Suprapubic skin (tissue), 4 donors: Measurements from ENCODE around the gene GRIA4. TPM values are rescaled to one million over a fixed set of nuclear protein-coding genes. Genes with fewer than 3 reads are reported as not detected.

Experiments
- DNase-seq, 2 donors: peaks; one replicate each; pipeline ENCODE4 v3.0.0-alpha.2; 2019; ENCODE audit warnings: low spot score in 2 of 2
- H3K27ac ChIP-seq: fragments of 200-600 bp; sonication (generic); one replicate; pipeline ENCODE4 v1.5.1; 2019
- H3K27me3 ChIP-seq: fragments of 200-600 bp; sonication (generic); one replicate; pipeline ENCODE4 v1.5.1; 2019
- H3K36me3 ChIP-seq: fragments of 200-600 bp; sonication (generic); one replicate; pipeline ENCODE4 v1.5.1; 2019
- H3K4me1 ChIP-seq: fragments of 200-600 bp; sonication (generic); one replicate; pipeline ENCODE4 v1.5.1; 2019
- H3K4me3 ChIP-seq: fragments of 200-600 bp; sonication (generic); one replicate; pipeline ENCODE4 v1.5.1; 2019; ENCODE audit warnings: mild to moderate bottlenecking
- H3K9me3 ChIP-seq: fragments of 200-600 bp; sonication (generic); one replicate; pipeline ENCODE4 v1.5.1; 2019
- CTCF ChIP-seq, 2 donors: fragments of 200-600 bp in 1 of 2; fragments of 450-650 bp in 1 of 2; sonication (generic) in 1 of 2; IDR thresholded peaks; one replicate each; pipeline ENCODE4 v1.5.1; 2016 to 2019; ENCODE audit warnings: antibody characterized with exemption in 2 of 2, mild to moderate bottlenecking in 1 of 2, moderate library complexity in 1 of 2
- EP300 ChIP-seq: sonication (generic); formaldehyde crosslinking; IDR thresholded peaks from one replicate; pipeline ENCODE4 v1.6.1; 2017; ENCODE audit warnings: antibody characterized with exemption
- POLR2A ChIP-seq, 2 donors: fragments of 450-650 bp; IDR thresholded peaks; one replicate each; pipeline ENCODE4 v1.6.1; 2017; ENCODE audit warnings: antibody characterized with exemption in 2 of 2, mild to moderate bottlenecking in 2 of 2, moderate library complexity in 2 of 2
- POLR2AphosphoS5 ChIP-seq, 3 donors: sonication (generic); formaldehyde crosslinking; IDR thresholded peaks; one replicate each; pipeline ENCODE4 v1.6.1; 2017; ENCODE audit warnings: antibody characterized with exemption in 3 of 3
- WGBS: methylation state at CpG from one replicate; pipeline ENCODE4 v1.1.5; 2018; 5-methylcytosine and 5-hydroxymethylcytosine counted together
- total RNA-seq, 4 donors: library from RNA; depleted of rRNA; stranded (reverse); fragments of >200 nt; gene quantifications; one replicate each; pipeline ENCODE4 v1.1.0, GENCODE V29; 2016

GRIA4 gene
- total RNA-seq, 4 donors from 2014 or later, result 1.1 to 2.3 (median 1.8) TPM

- 67% methylated on average over 2 of the region's 2 CpGs for WGBS
- Histone ChIP-seq H3K4me3 (no peak overlapping the region), H3K9me3 (no peaks in the 10 kb centered on the region), H3K27me3 (no peaks in the 10 kb centered on the region), H3K36me3 (no peaks in the 10 kb centered on the region), H3K4me1 (no peaks in the 10 kb centered on the region), H3K27ac (no peak overlapping the region)
- TF ChIP-seq EP300 (no peak), POLR2AphosphoS5 (IDR thresholded peaks at IDR 0.05) (no peak), POLR2A (IDR thresholded peaks at IDR 0.05) (no peak), CTCF (IDR thresholded peaks at IDR 0.05) (no peak)
- no peak for DNase-seq
Observed at GRCh38 chr11:105903113-105903512, 293.2 kb downstream of the GRIA4 start.

- WGBS, result 81% methylated on average over 5 of the region's 5 CpGs
Observed at GRCh38 chr11:105906517-105906916, 296.6 kb downstream of the GRIA4 start.

GRCh38 chr11:105907319-105907718 is 297.4 kb downstream of the GRIA4 start:
- WGBS, result 83% methylated on average over 2 of the region's 2 CpGs
- DNase-seq, result no peak
- no peak for TF ChIP-seq POLR2A (IDR thresholded peaks at IDR 0.05)
- TF ChIP-seq POLR2AphosphoS5 (IDR thresholded peaks at IDR 0.05), result no peak
- TF ChIP-seq EP300, result no peak
- TF ChIP-seq CTCF (IDR thresholded peaks at IDR 0.05), result no peak
- H3K4me1 ChIP-seq, result no peaks in the 10 kb centered on the region
- no peak overlapping the region for H3K4me3 ChIP-seq
- no peaks in the 10 kb centered on the region for H3K27me3 ChIP-seq
- no peak overlapping the region for H3K27ac ChIP-seq
- H3K9me3 ChIP-seq, result no peaks in the 10 kb centered on the region
- H3K36me3 ChIP-seq, result no peaks in the 10 kb centered on the region

More at GRCh38 chr11:105906517-105906916, 296.6 kb downstream of the GRIA4 start:
- H3K4me1 ChIP-seq, result no peaks in the 10 kb centered on the region
- H3K27me3 ChIP-seq, result no peaks in the 10 kb centered on the region
- no peak overlapping the region for H3K4me3 ChIP-seq
- H3K27ac ChIP-seq, result no peak overlapping the region
- H3K9me3 ChIP-seq, result no peaks in the 10 kb centered on the region
- no peaks in the 10 kb centered on the region for H3K36me3 ChIP-seq
- no peak for DNase-seq
- no peak for TF ChIP-seq CTCF (IDR thresholded peaks at IDR 0.05)
- TF ChIP-seq POLR2A (IDR thresholded peaks at IDR 0.05), result no peak
- no peak for TF ChIP-seq POLR2AphosphoS5 (IDR thresholded peaks at IDR 0.05)
- TF ChIP-seq EP300, result no peak

GRCh38 chr11:105910095-105910715 is 300.3 kb downstream of the GRIA4 start:
- Histone ChIP-seq H3K27ac (no peak overlapping the region), H3K4me1 (no peaks in the 10 kb centered on the region), H3K27me3 (no peaks in the 10 kb centered on the region), H3K36me3 (no peaks in the 10 kb centered on the region), H3K4me3 (no peak overlapping the region), H3K9me3 (no peaks in the 10 kb centered on the region)
- WGBS, result 78% methylated on average over 5 of the region's 5 CpGs
- TF ChIP-seq CTCF (IDR thresholded peaks at IDR 0.05) (no peak), POLR2AphosphoS5 (IDR thresholded peaks at IDR 0.05) (no peak), EP300 (no peak), POLR2A (IDR thresholded peaks at IDR 0.05) (no peak)
- DNase-seq, result no peak

GRCh38 chr11:105911454-105911853 is 301.6 kb downstream of the GRIA4 start:
- H3K27ac ChIP-seq, result no peak overlapping the region
- no peaks in the 10 kb centered on the region for H3K9me3 ChIP-seq
- no peaks in the 10 kb centered on the region for H3K36me3 ChIP-seq
- 89% methylated on average over 1 of the region's 1 CpG for WGBS
- H3K4me3 ChIP-seq, result no peak overlapping the region
- H3K27me3 ChIP-seq, result no peaks in the 10 kb centered on the region
- DNase-seq, result no peak
- H3K4me1 ChIP-seq, result no peaks in the 10 kb centered on the region
- TF ChIP-seq POLR2AphosphoS5 (IDR thresholded peaks at IDR 0.05) (no peak), EP300 (no peak), POLR2A (IDR thresholded peaks at IDR 0.05) (no peak), CTCF (IDR thresholded peaks at IDR 0.05) (no peak)
